Measurements from ENCODE around the gene NPTX1.

The NPTX1 gene

DNA sequence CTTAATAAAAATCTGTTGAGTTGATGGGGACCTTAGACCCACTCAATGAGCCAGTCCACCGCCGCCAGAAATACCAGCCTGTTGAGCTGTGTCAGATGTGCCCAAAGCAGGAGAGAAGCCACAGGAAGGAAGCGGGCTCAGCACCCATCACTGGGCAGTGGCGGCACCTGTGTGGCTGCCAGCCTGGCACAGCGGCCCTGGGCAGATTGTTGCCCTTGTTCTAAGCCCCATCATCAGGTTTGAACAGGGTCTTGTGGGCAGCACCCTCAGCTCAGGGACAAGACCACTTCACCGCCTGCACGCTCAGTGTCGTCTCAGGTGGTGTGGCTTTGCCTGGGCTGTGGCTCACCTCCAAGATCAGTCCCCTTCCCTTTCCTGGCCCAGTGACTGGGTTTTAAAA lies 52.1 kb downstream of the NPTX1 start:
- no peak for DNase-seq

DNA sequence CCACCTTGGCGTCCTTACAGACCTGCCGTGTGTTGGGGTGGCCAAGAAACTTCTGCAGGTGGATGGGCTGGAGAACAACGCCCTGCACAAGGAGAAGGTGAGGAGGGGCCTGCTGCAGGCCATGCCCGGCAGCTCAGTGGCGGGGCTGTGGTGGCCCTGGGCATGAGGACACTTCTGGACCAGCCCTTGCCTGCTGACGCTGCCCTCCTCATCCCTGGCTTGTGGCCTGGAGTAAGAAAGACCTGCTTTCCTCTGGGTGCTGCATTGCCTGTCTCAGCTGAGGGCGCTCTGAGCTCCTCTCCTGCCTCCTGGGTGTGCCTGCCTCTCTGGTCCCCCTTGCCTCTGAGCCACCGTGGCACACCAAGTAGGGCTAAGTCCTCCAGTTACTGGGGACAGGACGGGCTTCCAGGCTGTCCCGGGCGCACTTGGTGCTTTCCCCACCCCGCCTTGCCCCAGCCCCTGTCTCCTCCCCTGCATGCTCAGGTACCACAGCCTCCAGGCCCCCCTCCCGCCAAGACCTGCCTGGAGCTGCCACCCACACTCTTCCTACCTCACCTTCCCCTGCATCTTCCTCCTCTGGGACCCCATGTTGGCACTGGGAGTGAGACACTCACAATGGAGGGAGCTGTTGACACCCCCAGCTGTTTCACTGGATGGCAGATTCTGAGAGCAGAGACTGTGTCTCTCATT lies 52.7 kb downstream of the NPTX1 start:
- DNase-seq, result no peak

DNA sequence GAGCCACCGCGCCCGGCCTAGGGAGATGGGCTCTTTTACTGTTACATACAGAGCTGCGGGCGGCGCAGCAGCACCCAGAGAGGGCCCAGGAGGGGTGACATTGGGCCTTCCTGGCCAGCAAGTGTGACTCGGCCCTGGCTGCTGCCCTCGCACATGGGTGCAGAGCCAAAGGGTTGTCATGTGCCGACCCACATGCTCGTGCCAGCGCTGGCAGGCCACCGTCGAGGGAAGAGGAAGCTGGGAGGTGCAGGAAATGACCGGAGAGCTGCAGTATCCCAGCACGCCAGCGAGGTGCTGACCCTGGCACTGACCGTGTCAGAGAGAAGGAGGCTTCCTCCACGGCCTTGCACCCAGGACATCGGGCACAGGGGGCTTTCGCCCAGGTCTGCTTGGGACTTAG lies 53.4 kb downstream of the NPTX1 start:
- no peak for DNase-seq

DNA sequence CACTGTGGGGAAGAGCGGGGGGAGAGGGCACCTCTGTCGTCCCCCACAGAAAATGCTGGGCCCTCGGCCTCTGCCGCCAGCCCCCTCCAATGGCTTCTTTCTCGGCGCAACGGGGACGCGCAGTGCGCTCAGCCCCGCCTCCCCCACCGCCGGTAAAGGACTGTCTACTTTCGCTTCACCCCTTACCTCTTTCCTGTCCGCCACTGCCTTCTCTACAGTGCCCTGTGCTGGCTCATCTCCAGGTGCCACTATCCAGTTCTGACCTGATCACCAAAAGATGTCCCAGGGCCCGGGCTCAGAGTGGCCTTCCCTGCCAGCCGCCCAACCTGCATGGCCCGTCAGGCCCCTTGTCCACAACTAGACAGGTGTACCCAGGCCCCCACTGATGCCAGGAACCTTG lies 54.1 kb downstream of the NPTX1 start:
- DNase-seq, result no peak

DNA sequence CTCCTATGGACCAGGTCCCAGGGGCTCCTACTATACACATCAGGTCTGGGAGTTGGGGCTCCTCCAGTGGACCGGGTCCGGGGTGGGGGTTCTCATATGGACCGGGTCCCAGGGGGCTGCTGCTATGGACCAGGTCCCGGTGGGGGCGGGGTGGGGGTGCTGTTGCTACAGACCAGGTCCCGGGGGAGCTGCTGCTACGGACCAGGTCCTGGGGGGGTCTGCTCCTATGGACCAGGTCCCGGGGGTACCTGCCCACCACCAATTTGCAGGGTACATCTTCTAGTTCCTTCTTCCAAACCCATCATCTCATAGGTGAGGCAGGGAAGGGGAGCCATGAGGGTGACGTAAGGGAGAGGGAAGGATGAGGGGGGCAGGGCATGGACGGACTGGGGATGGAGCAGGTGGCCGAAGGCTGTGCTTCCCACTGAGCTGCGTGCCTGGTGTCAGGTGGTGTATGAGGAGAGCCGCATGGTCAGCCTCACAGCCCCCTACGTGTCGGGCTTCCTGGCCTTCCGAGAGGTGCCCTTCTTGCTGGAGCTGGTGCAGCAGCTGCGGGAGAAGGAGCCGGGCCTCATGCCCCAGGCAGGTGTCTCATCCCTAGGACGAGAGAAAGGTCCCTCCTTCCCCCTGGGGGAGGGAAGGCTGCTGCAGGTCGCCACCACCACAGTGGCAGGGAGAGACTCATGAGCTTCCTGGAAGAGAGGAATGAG lies 54.9 kb downstream of the NPTX1 start:
- no peak for DNase-seq

DNA sequence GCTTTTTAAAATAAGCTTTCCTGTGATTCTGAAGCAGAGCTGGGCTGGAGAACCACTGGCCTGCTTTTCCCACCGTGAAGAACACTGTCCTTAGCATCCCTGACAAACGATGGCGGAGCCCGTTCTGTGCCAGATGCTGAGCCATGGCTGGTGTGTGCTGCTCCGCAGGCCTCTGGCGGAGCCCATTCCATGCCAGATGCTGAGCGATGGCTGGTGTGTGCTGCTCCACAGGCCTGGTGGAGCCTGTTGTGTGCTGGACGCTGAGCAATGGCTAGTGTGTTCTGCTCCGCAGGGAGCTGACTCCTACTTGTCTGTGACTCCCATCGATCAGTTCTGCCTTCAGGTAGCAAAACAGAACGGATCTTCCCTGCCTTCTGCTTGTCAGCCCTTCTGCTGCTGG lies 57.2 kb downstream of the NPTX1 start:
- DNase-seq, result no peak

DNA sequence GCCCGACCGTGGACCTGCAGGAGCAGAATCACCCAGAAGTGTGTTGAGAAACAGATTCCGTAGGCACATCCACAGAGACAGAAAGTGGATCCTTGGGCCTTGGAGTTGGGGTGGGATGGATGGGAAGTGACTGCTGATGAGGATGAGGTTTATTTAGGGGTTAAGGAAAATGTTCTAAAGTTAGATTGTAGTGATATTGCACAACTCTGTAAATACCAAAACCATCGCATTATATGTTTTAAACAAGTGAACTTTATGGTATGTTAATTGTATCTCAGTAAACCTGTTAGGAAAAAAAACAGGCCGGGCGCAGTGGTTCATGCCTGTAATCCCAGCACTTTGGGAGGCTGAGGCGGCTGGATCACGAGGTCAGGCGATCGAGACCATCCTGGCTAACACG lies 57.8 kb downstream of the NPTX1 start:
- no peak for DNase-seq

All from COR-L47 (cell line).